ENCODE data around the gene CEP131. TPM values are rescaled to one million over a fixed set of nuclear protein-coding genes. Genes with fewer than 3 reads are reported as not detected.
"Not testable (repeated sequence)": the region's sequence is repeated elsewhere in the genome, so short reads cannot be mapped to it uniquely, and the experiment has no call there.

CEP131 gene
- total RNA-seq, 1 experiment from 2014 or later, result 7.0 TPM

GRCh38 chr17:81166033-81166492 is 56.7 kb downstream of the CEP131 start, which contains the start of gene AATK:
Gene AATK, minus strand, starts transcription at chr17:81166221. Its CDS starts 229 bp downstream, at chr17:81165992.
- no peak for DNase-seq (ENCODE audit: low read depth)

DNA sequence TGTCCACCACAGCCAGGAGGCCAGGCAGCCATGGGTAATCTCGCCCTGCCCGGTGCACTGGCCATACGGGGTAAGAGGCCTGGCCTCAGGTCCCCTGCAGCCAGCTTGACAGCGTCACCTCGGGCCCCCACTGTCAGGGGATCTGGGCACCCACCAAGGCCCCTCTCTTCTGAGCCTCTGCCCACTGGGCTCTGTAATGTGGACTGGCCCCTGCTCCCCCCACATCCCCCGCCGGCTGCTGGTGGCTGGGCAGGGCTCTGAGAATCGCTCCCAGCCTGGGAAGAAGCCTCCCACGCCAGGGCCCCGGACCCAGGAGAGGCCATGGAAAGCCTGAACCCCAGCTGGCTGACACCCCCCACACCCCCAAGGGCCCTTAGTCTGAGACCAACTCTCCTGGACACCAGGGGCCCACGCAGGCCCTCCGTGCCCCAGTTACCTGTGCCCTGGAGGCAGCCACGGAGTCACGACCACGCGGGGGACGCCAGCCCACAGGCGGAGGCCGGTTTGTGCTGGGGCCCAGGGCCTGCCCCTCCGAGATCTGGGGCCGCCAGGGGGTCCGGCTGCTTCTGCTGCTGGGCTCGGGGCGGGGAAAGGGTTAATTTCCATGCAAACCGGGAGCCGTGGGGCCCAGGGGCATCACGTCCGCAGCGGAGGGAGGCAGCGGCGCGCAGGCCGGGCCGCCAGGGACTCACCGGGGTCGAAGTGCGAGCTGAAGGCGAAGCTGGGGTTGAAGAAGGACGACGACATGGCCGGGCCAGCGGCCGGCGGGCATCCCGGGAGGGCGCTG is 57.3 kb downstream of the CEP131 start, which contains the start of gene PVALEF:
Gene PVALEF (plus strand): TSS at position 262 of the 787 bp plus-strand sequence. CDS start 15,720 bp downstream, outside the sequence.
- DNase-seq (ENCODE audit: low read depth), result no peak

- no peak for DNase-seq (ENCODE audit: low read depth)
Measured at GRCh38 chr17:81164371-81165245, 58.2 kb downstream of the CEP131 start.

DNA sequence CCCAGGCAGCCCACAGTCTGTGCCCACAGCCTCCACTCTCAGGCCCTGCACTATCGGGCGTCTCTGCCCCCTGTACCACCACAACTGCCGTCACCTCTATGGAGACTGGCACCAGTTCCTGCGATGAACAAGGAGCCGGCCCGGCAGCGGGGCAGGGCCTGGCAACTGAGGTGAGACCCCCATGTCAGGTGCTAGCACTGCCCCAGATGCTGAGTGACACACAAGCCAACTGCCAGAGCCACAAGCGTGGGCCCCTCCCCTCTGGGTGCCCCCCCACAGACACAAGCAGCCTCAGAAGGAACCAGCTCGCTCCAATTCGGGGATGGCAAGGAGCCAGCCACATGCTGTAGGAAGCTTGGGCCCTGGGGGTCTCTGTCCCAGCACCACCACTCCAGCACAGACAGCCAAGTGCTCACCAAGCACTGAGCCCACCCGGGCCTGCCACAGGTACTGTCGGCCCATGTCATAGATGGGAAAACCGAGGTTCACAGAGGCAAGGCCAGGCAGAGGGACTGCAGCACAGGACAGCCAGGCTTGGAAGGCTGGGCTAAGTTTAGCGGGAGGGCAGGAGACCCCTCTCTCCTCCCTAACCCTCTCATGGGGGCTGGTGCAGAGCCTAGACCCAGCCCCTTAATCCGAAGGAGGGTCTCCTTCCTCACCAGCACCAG is 58.9 kb downstream of the CEP131 start:
- no peak for DNase-seq (ENCODE audit: low read depth)

- DNase-seq (ENCODE audit: low read depth), result no peak
Measured at GRCh38 chr17:81163051-81163695, 59.6 kb downstream of the CEP131 start.

DNA sequence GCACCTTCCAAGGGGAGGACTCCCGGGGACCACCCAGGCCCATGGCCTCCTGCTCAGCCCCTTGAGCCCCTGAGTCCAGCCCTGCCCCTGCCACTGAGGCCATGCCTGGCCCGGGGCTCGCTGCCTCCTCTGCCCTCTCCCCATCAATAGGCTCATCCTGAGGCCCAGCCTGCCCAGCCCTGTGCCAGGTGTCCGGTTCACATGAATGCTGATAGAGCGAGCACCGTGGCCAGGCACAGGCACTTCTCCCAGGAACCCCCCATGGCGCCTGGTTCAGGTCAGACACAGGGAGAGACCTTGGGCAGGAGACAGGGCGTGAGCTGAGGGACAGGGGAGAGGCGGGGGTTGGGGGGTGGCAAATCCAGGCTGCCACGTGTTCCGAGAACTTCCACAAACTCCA is 60.3 kb downstream of the CEP131 start:
- DNase-seq (ENCODE audit: low read depth), result no peak

DNA sequence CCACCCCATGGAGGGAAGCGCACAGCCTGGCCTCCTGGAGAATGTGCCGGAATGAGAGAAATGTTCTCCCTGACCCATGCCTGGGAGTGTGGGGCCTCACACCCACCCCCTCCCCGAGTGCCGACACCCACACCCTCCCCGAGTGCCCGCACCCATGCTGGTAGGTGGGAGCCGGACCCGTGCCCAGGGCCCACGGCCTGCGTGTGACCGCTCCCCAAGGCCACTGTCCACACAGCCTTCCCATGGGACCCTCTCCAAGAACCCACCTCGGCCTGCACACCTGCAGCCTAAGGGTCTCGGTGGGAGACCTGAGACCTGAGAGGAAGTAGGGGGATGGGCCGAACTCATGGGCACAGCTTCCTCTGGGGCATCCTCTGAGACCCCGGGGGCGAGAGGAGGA is 60.8 kb downstream of the CEP131 start:
- DNase-seq (ENCODE audit: low read depth), result no peak

DNA sequence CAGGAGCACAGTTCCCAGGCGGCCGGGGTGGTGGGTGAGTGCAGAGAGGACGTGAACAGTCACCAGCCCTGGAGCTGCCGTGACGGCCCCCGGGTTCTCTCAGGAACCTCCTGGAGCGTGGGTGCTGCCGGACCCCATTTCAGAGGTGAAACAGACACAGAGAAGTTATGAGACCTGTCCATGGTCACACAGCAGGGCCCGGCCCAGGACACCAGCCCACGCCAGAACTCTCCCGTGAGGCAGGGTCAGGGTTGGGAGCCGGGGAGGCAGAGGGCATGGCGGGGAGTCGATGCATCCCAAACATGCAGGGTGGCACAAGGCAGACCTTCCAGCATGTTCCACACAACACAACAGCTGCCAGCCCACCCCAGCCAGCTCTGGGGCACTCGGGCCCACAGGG is 61.2 kb downstream of the CEP131 start:
- no peak for DNase-seq (ENCODE audit: low read depth)

GRCh38 chr17:81160747-81161453 is 61.9 kb downstream of the CEP131 start:
- no peak for DNase-seq (ENCODE audit: low read depth)

GRCh38 chr17:81160306-81160705 is 62.5 kb downstream of the CEP131 start:
- no peak for DNase-seq (ENCODE audit: low read depth)

DNA sequence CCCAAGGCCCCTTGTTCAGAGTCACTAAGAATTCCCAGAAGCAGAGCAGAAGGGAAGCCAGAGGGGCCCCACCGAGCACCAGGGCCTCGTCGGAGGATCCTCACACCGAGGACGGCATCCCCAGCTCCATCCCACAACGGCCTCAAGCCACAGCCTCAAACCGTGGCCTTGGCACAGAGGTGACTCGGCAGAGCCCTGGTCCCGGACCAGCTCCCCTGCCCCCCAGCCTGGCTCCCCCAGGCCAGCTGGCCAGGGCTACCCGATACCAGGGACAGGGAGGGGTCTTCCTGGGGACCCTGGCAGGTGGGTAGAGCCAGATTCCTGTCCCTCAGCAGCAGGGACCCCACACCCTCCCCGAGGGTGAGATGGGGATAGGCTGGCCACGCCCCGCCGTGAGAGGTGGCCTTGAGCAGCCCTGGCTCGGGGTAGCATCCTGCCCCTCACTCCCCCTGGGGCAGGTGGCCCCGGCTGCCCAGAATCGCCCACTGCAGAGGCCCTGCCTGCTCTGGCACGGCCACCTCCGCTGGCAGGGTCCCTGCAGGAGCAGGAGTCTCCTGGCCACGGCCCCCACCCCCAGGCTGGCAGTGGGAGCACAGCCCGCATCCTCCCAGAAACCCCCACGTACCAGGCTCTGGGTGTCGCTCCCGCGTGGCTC is 63.0 kb downstream of the CEP131 start:
- no peak for DNase-seq (ENCODE audit: low read depth)

DNA sequence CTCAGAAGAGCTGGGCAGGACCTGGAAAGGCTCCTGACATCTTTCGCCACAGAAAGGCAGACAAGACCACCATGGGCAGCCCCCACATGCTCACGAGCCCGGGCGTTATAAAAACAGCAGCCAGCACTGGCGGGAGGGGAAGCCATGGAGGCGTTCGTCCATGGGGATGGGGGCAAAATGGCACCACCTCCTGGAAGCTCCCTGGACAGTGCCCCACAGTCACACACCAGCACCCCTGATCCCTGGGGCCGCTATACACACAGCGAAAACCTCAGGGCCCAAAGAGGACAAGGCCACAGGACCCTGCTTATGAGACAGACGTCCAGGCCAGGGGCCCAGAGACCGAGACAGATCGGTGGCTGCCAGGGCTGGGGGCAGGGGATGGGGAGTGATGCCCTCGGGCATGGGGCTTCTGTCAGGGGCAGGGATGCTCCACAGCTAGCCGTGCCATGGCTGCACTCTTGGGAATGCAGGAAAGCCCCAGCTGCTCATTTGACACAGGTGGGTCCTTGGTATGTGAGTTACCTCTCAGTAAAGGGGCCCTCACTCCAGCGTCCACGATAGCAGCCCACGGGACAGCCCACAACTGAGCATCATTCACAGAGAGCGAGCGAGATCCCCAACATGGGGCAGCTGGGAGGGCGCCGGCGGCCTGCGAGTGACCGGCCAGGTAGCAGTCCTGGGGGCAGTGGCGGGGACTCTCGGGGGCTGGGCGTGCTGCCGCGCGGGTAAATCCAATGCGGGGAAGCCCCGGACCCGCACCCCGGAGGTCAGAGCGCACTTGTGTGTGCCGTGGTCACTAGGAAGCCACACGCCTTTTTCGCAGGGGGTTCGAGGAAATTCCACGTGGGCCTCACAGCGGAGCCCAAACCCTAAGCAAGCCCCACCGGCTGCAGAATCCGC is 63.8 kb downstream of the CEP131 start:
- no peak for DNase-seq (ENCODE audit: low read depth)

DNA sequence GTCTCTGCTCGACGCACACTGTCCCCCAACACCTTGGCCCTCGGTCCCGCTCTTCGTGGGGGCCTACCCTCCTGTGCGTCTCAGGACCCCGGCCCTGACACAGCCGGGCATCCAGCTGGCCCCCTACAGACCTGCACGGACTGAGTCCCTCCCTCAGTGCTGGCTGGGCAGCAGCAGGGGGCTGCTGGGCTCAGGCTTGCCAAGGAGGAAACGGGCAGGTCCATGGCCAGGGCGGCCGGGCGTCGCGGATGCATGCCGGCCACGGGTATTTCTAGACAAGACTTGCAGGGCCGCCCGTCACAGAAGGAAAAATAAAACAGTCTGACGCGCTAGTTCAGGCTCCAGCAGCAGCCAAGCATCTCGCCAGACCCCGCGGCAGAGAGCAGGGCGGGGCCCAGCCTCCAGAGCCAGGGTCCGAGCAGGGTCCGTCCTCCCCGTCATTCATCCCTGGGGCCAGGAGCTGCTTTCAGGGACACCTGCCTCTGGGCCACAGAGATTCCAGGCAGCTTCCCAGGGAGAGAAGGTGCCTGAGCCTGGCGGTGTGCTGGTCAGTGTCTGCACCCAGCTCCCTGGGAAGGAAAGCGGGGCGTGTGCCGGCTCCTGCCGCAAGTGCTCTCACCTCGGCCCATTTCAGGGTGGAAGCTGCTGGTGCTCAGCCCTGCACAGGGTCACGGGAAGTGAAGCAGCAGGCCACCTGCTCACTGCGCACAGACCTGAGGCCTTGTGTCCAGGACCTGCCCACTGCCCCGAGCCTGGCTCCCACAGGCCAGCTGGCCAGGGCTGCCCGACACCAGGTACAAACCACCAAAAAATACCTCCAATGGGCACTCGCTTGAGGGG is 64.7 kb downstream of the CEP131 start:
- no peak for DNase-seq (ENCODE audit: low read depth)

GRCh38 chr17:81156866-81157805 is 65.6 kb downstream of the CEP131 start:
- no peak for DNase-seq (ENCODE audit: low read depth)

GRCh38 chr17:81154961-81155360 is 67.8 kb downstream of the CEP131 start:
- no peak for DNase-seq (ENCODE audit: low read depth)

DNA sequence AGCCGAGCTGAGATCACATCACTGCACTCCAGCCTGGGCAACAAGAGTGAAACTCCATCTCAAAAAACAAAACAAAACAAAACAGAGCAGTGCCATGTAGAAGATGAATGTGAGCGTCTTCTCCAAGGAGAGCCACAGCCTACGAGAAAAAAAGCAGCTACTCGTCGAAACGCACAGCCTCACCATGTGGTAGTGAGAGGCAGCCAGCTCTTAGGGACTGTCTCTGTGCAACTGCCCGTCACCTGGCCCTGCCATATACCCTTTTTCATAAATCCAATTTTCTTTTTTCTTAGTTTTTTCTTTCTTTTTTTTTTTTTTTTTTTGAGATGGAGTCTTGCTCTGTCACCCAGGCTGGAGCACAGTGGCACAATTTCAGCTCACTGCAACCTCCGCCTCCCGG is 68.7 kb downstream of the CEP131 start:
- DNase-seq (ENCODE audit: low read depth), result not testable (repeated sequence)

DNA sequence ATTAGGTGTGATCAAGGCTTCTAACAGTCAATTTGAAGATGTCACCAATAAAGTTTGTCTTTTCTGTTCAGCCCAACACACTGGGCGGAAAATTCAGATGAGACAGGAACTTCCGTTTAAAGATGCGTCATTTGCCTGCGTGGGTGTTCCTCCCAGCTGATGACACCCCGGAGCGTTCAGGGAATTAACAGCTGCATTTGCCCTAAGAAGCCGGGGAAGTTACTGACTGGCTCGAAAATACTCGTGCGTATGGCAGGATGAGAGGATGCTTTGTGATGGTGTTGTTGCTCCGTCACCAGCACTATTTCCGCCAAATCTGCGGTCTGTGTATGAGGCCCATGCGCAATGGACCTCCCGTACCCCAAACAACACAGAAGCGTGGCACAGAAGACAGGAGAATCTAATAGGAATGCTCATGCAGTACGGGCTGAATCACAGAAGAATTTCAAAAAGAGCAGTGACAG is 69.4 kb downstream of the CEP131 start:
- peak; percentile 83 for DNase-seq (ENCODE audit: low read depth)
